Kasumi-1 (cell line): ENCODE data around the gene ATG7.
A peak's percentile ranks its signal among the peaks of the same experiment; 100 is the strongest.
"Not testable (repeated sequence)": the region's sequence is repeated elsewhere in the genome, so short reads cannot be mapped to it uniquely, and the experiment has no call there.

Source experiments
- DNase-seq, 2 experiments: peaks; one replicate each; lab custom pipeline; 2025; lab: John Stamatoyannopoulos, UW

The ATG7 gene

DNA sequence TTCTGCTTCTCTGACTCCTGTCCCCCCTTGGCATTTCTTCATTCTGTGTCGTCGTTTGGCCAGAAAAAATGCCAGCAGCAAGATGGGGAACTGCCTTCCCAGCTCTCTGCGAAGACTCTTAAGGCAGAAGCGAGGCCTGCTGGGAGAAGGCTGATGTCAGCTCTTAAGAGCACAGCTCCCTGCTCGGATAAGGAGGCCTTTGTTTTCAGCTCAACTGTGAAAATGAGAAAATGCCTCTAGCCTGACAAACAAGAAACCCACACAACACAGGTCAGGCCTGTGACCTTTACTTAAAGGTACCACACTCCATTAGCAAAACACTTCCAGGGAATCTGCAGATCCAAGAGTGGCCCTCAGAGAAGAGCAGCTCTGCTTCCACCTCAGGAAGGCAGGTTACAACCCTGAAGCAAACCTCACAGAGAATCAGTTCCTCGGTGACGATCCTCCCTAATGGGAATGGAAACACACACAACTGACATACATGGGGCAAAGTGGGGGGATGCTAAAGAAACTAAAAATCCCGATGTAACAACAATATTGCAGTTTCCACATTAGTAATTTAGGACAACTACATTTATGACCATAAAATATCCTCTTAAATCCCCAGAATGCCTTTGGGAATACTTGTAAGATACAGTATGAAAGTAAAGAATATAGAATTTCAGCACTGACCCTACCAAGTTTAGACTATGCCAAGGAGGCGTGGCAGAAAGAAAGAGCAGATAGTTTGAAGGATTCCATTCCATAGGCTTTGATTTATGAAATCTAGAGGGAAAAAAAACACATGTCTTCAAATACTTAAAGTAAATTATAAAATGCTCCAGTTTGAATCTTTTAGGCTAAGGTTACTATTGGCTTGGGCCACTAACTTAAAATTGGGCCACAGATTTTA is 319.4 kb downstream of the ATG7 start:
- DNase-seq = peak; percentile 23 to 30

DNA sequence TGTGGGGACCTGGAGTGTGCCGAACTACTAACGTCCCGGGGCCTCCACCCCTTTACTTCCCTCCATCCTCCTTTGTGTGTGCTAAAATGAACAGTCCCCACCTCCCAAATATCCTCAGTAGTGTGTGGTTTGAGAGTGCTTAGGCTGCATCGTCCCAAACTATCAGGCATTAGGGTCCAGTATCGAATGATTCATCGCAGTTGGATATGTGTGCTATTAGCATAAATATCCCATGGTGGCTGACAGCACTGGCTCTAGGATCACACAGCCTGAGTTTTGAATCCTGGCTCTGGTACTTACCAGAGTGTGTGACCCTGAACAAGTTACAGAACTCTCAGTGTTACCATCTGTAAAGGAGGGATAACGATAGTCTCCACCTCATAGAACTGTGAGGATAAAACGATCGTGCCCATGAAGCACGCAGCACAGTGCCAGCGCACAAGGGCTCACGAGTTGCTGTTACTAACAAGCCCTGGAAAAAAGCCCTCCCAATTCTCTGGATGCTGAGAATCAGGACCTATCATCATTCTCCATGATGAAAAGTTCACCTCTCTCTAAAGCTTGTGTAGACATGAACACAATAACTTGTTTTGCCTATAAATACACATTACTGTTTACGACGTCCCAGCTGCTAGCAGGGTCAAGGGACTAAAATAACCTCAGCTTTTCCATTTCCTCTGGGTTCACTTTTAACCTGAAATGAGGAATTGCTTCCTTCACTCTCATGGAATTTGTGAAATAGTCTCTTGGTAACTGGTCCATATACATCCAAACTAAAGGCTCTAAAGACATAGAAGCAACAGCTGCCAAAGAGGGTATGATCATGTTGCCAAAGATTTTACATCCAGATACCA is 320.5 kb downstream of the ATG7 start:
- DNase-seq = no peak

DNA sequence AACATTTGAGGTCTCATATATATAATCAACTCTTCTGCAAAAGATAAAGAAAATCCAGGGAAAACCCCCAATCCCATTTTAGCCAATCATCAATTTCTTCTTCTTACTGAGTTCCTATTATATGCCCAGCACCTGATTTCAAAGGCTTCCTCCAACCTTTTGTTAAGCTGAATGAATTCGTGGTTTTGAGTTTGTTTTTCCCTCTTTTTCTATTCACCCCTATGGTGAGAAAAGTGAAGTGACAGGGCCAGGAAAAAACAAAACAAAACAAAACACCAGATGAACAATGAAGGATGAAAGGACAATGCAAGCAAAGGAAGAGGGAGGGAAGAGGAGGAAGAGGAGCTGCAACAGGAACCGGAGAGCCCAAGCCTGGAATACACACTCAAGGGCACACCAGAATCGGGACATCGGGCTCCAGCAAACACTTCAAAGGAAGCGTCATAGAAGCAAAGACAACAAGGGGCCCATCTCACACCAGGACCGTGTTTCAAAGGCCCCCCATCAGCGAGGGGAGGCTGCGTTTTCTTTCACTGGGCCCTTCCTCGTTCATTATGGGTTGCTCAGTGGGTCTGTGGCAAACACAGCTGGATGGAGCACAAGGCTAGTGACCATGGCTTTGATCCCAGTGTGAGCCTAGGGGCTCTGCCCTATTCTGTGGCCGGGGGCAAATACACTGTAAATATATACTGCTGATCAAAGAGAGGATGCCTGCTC is 321.3 kb downstream of the ATG7 start:
- no peak for DNase-seq

DNA sequence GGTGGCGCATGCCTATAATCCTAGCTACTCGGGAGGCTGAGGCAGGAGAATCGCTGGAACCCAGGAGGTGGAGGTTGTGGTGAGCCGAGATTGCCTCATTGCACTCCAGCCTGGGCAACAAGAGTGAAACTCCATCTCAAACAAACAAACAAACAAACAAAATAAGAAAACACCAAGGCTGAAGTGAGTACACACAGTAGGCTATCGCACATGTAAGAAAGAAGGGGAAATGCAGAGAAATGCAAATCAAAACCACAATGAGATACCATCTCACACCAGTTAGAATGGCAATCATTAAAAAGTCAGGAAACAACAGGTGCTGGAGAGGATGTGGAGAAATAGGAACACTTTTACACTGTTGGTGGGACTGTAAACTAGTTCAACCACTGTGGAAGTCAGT is 322.8 kb downstream of the ATG7 start:
- not testable (repeated sequence) for DNase-seq

DNA sequence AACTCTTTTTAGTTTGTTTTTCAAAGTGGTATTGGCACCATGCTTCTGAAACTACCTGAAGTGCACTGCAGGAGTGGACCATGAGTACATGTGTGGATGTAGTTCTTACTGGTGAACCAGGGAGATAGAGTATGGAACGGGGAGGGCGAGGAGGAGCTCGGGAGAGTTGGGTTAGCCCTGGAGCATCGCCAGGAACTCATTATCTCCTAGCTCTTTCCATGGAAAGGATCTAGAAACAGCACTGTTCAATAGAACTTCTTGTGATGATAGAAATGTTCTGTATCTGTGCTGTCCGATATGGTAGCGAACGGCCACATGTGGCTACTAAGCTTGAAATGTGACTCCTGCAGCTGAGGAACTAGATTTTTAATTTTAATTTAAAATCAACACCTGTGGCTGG is 324.2 kb downstream of the ATG7 start:
- no peak for DNase-seq

DNA sequence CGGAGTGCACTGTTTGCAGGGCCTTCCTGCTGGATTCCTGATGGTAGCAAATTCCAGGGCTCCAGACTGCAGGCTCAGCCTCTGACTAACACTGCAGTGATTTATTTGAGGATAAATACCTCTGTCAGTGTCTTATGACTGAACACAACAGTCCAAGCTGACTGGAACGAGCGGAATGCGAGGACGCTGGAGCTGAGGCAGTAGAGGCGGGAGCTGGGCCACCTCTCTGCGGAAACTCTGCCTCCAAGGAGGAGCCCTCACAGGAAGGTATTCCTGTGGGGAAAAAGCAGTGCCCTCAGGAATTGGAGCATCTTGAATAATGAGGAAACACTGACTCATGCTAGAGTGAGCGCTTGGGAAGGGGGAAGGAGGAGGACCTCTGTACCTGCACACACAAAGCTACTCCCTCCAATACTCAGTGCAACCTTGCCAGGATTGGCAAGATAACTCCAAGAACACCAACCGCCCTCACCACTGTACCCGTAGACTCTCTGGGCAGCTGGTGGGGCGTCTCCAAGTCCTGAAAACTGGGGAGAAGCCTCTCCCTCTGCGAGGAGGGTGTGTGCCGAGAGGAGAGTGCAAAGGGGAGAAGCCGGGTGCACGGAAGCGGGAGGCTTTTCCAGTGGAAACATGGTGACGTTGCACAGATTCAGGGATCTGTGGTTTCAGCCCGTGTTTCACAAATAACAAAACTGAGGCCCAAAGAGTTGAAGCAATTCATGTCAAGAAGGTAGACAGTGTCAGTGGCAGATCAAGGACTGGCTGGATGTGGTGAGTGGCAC is 328.5 kb downstream of the ATG7 start:
- DNase-seq = no peak

DNA sequence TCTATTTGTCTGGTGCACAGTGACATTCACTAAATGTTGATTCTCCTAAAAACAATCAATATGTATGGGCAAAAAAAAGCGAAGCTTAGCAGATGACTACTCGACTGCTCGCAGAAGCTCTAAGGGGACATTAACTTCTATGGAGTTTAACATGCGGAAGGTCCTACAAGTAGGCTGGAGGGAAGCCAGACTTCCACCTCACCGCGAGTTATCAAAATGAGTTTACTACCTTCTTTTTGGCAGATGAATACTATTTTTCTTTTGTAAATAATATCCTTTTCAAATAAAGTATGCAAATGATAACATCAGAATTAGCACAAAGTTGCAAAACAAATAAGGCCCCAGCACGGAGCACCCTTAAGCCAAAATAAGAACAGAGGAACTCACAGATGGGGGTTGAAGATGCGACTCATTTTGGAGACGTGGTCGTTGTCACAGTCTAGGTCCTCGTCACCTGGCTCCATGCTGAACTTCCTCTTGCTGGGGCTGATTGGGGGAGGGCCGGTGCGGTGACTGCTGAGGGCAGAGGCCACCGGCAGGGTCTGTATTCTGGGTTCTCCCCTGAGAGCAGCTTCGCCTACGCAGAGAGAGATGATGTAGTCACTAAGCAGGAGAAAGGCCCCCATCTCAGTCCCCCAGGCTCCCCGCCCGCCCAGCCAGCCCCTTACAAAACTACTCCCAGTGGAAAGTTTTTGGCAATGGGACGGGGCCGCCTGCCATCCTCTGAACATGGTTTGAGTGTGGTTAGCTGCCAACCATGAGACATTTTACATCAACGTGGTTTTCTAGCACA is 329.4 kb downstream of the ATG7 start:
- DNase-seq = peak in 1 of 2 experiments; percentile 13

DNA sequence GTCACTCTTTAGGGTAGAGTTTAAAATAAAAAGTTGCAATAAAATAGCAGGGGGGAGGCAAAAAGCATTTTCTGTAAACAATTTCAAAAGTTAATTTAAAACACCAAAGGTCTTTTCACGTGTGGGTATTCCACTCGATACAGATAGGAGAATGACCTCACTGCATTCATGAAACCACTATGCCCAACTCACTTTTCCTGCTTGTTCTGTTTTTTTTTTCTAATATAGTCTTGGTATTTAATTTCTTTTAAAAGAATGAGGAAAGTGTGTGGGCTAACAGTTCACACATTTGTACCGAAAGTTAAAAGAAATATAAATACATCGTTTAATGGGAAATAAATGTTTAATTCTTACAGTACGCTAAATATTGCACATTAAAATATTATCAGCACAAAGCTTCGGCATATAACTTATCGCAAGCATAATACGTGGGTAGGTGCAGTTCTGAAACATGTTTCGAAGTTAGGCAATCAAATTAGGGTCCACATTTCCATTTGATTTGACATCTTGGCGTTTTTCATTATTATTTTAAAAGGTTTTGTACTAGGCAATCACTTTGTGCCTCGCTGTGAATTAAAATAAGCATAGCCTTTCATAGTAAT is 330.1 kb downstream of the ATG7 start:
- DNase-seq = no peak

DNA sequence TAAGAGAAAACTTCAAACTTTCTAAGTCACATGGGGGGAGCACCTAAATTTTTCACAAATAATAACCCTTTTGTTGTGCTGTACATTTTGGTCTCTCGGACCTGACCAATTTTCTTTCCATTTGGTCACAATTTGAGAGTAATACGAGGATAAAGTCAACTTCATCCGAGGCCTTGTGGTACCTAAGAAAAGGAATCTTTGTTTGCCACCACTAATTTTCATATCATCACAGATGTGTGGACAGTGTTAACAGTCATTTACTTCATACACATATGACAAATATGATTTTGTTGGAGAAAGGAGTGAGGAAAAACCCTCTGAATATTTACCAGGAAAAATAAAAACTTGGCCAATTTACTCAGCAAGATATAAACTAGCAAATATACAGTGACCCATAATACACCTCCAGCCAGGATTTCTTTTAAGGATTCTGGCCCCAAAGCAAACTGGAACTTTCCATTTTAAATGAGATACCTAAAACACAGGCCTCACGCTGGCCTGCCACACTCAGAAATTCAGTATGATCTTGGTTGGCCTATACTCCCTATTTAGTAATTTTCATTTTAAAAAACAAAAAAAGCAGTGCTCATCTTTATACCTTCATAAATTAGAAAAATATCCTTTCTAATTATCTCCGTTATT is 330.8 kb downstream of the ATG7 start:
- no peak for DNase-seq

DNA sequence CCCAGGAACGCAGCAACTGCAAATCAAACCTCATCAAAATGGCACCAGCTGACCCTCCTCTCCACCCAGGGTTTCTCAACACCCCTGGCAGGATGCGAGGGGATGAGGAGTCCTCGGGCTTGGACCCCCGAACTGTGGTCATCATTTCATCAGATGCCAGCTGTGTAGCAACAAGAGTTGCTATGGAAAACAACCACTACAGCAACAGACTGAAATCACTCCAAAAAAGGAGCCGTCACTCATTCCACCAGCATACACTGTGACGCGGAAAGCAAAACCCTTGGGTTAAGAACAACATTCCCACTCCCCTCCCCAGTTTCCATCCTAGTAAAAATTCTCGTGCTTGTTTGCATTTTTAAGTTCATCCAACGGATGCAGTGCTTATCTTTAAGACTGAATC is 331.4 kb downstream of the ATG7 start:
- DNase-seq = no peak

DNA sequence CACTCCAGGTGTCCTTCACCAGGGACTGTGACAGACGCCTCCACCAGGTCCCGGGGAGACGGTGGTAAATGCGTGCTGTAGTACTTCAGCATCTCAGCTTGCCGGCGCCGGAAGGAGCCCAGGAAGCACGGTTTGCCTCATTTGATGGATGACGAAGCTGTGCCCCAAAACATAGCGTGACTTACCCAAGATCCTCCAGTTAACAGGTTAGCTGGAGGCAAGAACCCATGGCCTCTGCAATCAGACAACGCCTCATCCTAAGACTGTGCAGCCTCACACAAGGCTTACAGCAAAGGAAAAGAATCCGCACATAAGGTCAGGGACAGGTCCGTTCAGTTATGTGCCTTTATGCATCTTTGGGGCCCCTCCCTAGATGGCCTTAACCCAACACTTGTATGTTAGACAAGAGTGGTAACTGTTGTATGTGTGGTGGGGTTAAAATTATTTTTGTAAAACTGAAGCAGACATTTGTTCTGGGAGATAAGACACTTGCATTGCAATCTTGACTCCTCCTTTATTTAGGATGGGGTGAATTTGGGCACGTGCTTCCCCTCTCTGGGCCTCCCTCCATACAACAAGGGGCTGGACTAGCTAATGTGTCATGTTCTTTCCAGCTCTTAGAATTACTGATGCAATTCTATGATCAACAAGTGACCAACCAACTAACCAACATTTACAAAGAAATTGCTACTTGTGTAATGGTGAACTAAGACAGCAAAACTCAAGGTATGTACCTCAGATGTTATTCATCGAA is 332.1 kb downstream of the ATG7 start:
- DNase-seq = no peak

DNA sequence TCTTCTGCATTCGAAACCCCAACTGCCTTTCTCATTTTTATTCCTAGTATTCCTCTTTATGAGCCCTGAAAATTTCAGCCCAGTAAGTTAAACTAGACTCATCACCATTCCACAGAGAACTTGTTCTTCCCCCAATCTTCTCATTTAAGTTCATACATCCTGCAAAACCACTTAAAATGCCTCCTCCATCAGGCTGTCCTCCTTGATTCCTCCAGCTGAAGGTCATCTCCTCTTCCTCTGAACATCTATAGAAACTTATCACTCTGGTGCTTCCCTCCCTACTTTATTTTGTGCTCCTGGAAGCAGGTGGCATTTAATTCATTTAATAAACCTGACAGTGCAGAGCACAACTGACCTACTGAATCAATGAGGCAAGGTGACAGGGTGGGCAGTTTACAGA is 333.2 kb downstream of the ATG7 start:
- no peak for DNase-seq

DNA sequence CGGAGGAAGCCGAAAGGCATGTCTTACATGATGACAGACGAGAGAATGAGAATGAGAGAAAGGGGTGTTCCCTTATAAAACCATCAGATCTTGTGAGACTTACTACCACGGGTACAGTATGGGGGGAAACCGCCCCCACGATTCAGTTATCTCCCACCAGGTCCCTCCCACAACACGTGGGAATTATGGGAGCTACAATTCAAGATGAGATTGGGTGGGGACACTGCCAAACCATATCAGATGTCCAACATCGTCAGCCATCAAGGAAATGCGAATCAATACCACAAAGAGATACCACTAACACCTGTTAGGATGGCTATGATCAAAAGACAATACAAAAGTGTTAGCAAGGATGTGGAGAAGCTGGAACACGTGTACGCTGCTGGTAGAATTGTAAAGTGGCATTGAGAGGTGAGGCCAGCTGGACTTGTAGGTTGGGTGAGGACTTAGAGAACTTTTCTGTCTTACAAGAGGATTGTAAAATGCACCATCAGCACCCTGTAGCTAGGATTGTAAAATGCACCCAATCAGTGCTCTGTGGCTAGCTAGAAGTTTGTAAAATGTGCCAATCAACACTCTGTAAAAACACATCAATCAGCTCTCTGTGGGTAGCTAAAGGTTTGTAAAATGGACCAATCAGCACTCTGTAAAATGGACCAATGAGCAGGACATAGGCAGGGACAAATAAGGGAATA is 334.0 kb downstream of the ATG7 start:
- no peak for DNase-seq

DNA sequence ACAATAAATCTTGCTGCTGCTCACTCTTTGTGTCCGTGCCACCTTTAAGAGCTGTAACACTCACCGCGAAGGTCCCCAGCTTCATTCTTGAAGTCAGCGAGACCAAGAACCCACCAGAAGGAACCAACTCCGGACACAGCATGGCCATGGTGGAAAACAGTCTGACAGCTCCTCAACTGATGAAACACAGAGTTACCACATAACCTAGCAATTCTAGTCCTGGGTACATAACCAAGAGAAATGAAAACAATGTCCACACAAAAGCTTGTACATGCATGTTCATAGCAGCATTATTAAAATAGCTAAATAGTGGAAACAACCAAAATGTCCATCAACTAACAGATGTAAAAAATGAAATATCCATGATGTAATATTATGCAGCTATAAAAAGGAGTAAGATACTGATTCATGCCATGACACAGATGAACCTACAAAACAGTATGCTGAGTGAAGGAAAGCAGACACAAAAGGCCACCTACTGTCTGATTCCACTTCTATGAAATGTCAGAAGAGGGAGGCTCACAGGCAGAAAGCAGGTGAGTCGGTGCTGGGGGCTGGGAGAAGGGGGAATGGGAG is 334.8 kb downstream of the ATG7 start:
- DNase-seq = no peak
